PC-3 (cell line): ENCODE measurements around the gene RHBG. TPM values are rescaled to one million over a fixed set of nuclear protein-coding genes. Genes with fewer than 3 reads are reported as not detected.

Source experiments
- ATAC-seq: fragments of 200-7000 bp; cut with Tn5 transposase; 2 replicates; pipeline ENCODE4 v1.9.1; 2020; ENCODE audit warnings: mild to moderate bottlenecking, moderate library complexity
- BruUV-seq: library from RNA; stranded (reverse); fragments of 400-500 nt; replicated peaks from 2 replicates; lab custom pipeline; 2021; lab: Mats Ljungman, UMichigan
- CTCF ChIA-PET: fragments of 300-600 bp; sonication (Branson Sonifier 250); formaldehyde crosslinking; loops from one replicate; lab custom pipeline; 2022; ENCODE audit warnings: antibody characterized with exemption; lab: Charles Lee
- POLR2A ChIA-PET: fragments of 300-600 bp; sonication (Branson Sonifier 250); formaldehyde crosslinking; loops from one replicate; lab custom pipeline; 2022; ENCODE audit warnings: antibody characterized with exemption; ENCODE audit not compliant: unreplicated experiment; lab: Charles Lee
- DNase-seq: peaks from one replicate; pipeline ENCODE4 v3.0.0-alpha.2; 2015
- H2AFZ ChIP-seq: fragments of 300-600 bp; sonication (generic); 2 replicates; pipeline ENCODE4 v1.6.0; 2016; ENCODE audit warnings: antibody characterized with exemption, low read length
- H3F3A ChIP-seq: fragments of 300-600 bp; sonication (generic); one replicate; pipeline ENCODE4 v1.6.0; 2017; ENCODE audit warnings: antibody characterized with exemption, low read length, control low read depth, mild to moderate bottlenecking; ENCODE audit not compliant: unreplicated experiment
- H3K27ac ChIP-seq: fragments of 300-600 bp; sonication (generic); 2 replicates; pipeline ENCODE4 v1.5.1; 2016; ENCODE audit warnings: mild to moderate bottlenecking, low read length
- H3K27me3 ChIP-seq: fragments of 300-600 bp; sonication (generic); 2 replicates; pipeline ENCODE4 v1.6.1; 2016; ENCODE audit warnings: low read length, mixed read lengths
- H3K36me3 ChIP-seq: fragments of 300-600 bp; sonication (generic); 2 replicates; pipeline ENCODE4 v1.6.1; 2016; ENCODE audit warnings: low read depth, mixed run types, low read length, mixed read lengths
- H3K4me1 ChIP-seq: fragments of 300-600 bp; sonication (generic); 2 replicates; pipeline ENCODE4 v1.5.1; 2016; ENCODE audit warnings: low read length; ENCODE audit not compliant: insufficient read depth
- H3K4me2 ChIP-seq: fragments of 300-600 bp; sonication (generic); 2 replicates; pipeline ENCODE4 v1.6.0; 2016; ENCODE audit warnings: low read length
- H3K4me3 ChIP-seq: fragments of 300-600 bp; sonication (generic); 2 replicates; pipeline ENCODE4 v1.5.1; 2016; ENCODE audit warnings: mild to moderate bottlenecking, low read length, mixed read lengths
- H3K79me2 ChIP-seq: fragments of 300-600 bp; sonication (generic); 2 replicates; pipeline ENCODE4 v1.6.1; 2017; ENCODE audit warnings: low read length, mixed read lengths
- H3K9ac ChIP-seq: fragments of 300-600 bp; sonication (generic); 2 replicates; pipeline ENCODE4 v1.6.0; 2016; ENCODE audit warnings: mild to moderate bottlenecking, low read length
- H3K9me2 ChIP-seq: fragments of 300-600 bp; sonication (generic); replicated peaks from 2 replicates; pipeline ENCODE4 v1.6.1; 2016; ENCODE audit warnings: mixed run types, low read length, mixed read lengths
- H3K9me3 ChIP-seq: fragments of 300-600 bp; sonication (generic); 2 replicates; pipeline ENCODE4 v1.6.1; 2016; ENCODE audit warnings: low read length, mixed read lengths
- H4K20me1 ChIP-seq: fragments of 300-600 bp; sonication (generic); 2 replicates; pipeline ENCODE4 v1.6.1; 2016; ENCODE audit warnings: low read length, mixed read lengths
- CTCF ChIP-seq: fragments of 300-600 bp; sonication (generic); conservative IDR thresholded peaks from 2 replicates; pipeline ENCODE4 v1.5.1; 2017; ENCODE audit warnings: antibody characterized with exemption, low read depth, mild to moderate bottlenecking, low read length
- EZH2 ChIP-seq: fragments of 300-600 bp; sonication (generic); IDR thresholded peaks from one replicate; pipeline ENCODE4 v1.6.1; 2017; ENCODE audit warnings: antibody characterized with exemption, mild to moderate bottlenecking, low read length; ENCODE audit not compliant: unreplicated experiment
- EZH2phosphoT487 ChIP-seq: fragments of 300-600 bp; sonication (generic); IDR thresholded peaks from 2 replicates; pipeline ENCODE4 v1.6.1; 2018; ENCODE audit warnings: mild to moderate bottlenecking, antibody characterized with exemption, low read length, borderline replicate concordance
- intact Hi-C: fragments of 100-400 bp; cut with micrococcal nuclease; formaldehyde crosslinking; loops from 2 replicates; pipeline ENCODE4 v1.9.0; 2023
- total RNA-seq: library from RNA; depleted of rRNA; stranded (reverse); fragments of >200 nt; gene quantifications from 2 replicates; pipeline ENCODE4 v1.2.3, GENCODE V29; 2014

The RHBG gene
- total RNA-seq, 1 experiment from 2014 or later: 0.26 TPM

- POLR2A ChIA-PET: interaction anchor here (0.7 kb wide), 1 partner anchor 141 kb away, joined by 3 read pairs; no protein-coding TSS in a partner anchor
- Histone ChIP-seq H3K9me2 (no peaks in the 10 kb centered on the region), H2AFZ (no peak overlapping the region), H3K27me3 (no peaks in the 10 kb centered on the region), H3K79me2 (no peaks in the 10 kb centered on the region), H3K27ac (no peak overlapping the region), H3K9me3 (no peaks in the 10 kb centered on the region), H3K9ac (no peak overlapping the region), H3K36me3 (no peaks in the 10 kb centered on the region), H3K4me3 (no peak overlapping the region), H3K4me1 (no peaks in the 10 kb centered on the region), H4K20me1 (no peaks in the 10 kb centered on the region), H3F3A (no peaks in the 10 kb centered on the region), H3K4me2 (no peak overlapping the region)
- ATAC-seq (no peak), DNase-seq (no peak)
- BruUV-seq: no TSS peak
- intact Hi-C loops: no loop called here
- CTCF ChIA-PET: interaction anchor here (0.6 kb wide), 1 partner anchor 118 kb away, joined by 3 read pairs; no protein-coding TSS in a partner anchor
- no peak for TF ChIP-seq EZH2
- TF ChIP-seq CTCF: no peak
- no peak for TF ChIP-seq EZH2phosphoT487
Observed at GRCh38 chr1:156359249-156359648, 9.8 kb upstream of the RHBG start.

GRCh38 chr1:156359973-156360372 lies 9.0 kb upstream of the RHBG start:
- ATAC-seq (peak; percentile 52), DNase-seq (peak; percentile 51)
- no peak overlapping the region for H3K4me2 ChIP-seq
- no peaks in the 10 kb centered on the region for H3K9me2 ChIP-seq
- no peak overlapping the region for H3K4me3 ChIP-seq
- ChIA-PET POLR2A (interaction anchor here (0.7 kb wide), 1 partner anchor 140 kb away, joined by 3 read pairs; no protein-coding TSS in a partner anchor), CTCF (interaction anchor here (0.6 kb wide), 1 partner anchor 119 kb away, joined by 3 read pairs; no protein-coding TSS in a partner anchor)
- no peaks in the 10 kb centered on the region for H3K4me1 ChIP-seq
- no peaks in the 10 kb centered on the region for H3K27me3 ChIP-seq
- no peaks in the 10 kb centered on the region for H3K9me3 ChIP-seq
- intact Hi-C loops: no loop called here
- H3K9ac ChIP-seq: no peak overlapping the region
- no peaks in the 10 kb centered on the region for H4K20me1 ChIP-seq
- H3K27ac ChIP-seq: no peak overlapping the region
- no TSS peak for BruUV-seq
- no peaks in the 10 kb centered on the region for H3K36me3 ChIP-seq
- no peaks in the 10 kb centered on the region for H3F3A ChIP-seq
- peak overlapping the region; percentile 32; the same call in 1 of the 2 replicates for H2AFZ ChIP-seq
- TF ChIP-seq EZH2 (no peak), CTCF (peak; percentile 58)
- no peaks in the 10 kb centered on the region for H3K79me2 ChIP-seq

GRCh38 chr1:156360534-156360933 lies 8.5 kb upstream of the RHBG start:
- Histone ChIP-seq H4K20me1 (no peaks in the 10 kb centered on the region), H3K4me2 (no peak overlapping the region), H2AFZ (no peak overlapping the region), H3K79me2 (no peaks in the 10 kb centered on the region), H3K9ac (no peak overlapping the region), H3K4me1 (no peaks in the 10 kb centered on the region), H3K9me2 (no peaks in the 10 kb centered on the region), H3K27me3 (no peaks in the 10 kb centered on the region), H3K4me3 (no peak overlapping the region), H3K36me3 (no peaks in the 10 kb centered on the region), H3K9me3 (no peaks in the 10 kb centered on the region), H3F3A (no peaks in the 10 kb centered on the region), H3K27ac (no peak overlapping the region)
- BruUV-seq: no TSS peak
- ATAC-seq: no peak
- ChIA-PET CTCF (no interaction called here), POLR2A (interaction anchor here (0.9 kb wide), 1 partner anchor 78 kb away, joined by 3 read pairs; the partner anchor contains the start of gene SMG5)
- intact Hi-C loops: no loop called here
- TF ChIP-seq EZH2phosphoT487 (no peak), CTCF (no peak), EZH2 (no peak)
- no peak for DNase-seq
